Measurements from ENCODE around the gene ATP2A3.

DNA sequence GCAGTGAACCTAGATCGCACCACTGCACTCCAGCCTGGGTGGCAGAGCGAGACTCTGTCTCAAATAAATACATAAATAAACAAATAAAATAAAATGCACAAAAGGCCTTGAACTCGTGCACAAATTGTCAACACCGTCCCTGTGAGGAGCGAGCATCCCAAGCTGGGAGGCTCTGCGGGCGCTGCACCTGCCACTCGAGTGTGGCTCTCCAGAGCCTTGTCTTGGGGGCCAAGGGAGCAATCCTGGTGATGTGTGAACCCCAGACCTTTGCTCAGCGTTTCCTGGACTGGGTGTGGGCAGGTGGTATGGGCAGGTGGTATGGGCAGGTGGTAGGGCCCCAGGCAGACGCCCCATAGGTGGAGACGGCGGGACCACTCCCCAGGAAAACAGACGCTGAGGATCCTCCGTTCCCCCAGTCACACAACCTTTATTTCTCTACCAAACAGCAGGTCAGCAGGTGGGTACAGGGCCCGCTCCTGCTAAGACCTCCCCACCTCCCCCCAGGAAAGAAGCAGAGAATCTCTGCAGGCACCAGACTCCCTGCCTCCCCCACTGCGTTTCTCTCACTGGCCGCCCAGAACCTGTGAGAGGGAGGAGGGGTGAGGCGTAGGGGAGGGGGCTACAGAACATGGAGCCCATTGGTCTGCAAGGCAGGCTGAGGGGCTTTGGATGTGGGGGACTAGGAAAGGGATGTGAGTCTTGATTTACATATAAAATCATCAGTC is 40.6 kb downstream of the ATP2A3 start:
- TF ChIP-seq, protein P1, sequence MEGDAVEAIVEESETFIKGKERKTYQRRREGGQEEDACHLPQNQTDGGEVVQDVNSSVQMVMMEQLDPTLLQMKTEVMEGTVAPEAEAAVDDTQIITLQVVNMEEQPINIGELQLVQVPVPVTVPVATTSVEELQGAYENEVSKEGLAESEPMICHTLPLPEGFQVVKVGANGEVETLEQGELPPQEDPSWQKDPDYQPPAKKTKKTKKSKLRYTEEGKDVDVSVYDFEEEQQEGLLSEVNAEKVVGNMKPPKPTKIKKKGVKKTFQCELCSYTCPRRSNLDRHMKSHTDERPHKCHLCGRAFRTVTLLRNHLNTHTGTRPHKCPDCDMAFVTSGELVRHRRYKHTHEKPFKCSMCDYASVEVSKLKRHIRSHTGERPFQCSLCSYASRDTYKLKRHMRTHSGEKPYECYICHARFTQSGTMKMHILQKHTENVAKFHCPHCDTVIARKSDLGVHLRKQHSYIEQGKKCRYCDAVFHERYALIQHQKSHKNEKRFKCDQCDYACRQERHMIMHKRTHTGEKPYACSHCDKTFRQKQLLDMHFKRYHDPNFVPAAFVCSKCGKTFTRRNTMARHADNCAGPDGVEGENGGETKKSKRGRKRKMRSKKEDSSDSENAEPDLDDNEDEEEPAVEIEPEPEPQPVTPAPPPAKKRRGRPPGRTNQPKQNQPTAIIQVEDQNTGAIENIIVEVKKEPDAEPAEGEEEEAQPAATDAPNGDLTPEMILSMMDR (conservative IDR thresholded peaks at IDR 0.05): no peak
- no peak for TF ChIP-seq EZH2 (IDR thresholded peaks at IDR 0.05; ENCODE audit: low read depth)
